Kidney capillary endothelial cell (primary cell): ENCODE measurements around the gene PID1.
"Not testable (repeated sequence)": the region's sequence is repeated elsewhere in the genome, so short reads cannot be mapped to it uniquely, and the experiment has no call there.

ENCODE experiments used
- DNase-seq: peaks from one replicate; pipeline ENCODE4 v3.0.0-alpha.2; 2018; ENCODE audit warnings: low spot score

PID1 gene

DNA sequence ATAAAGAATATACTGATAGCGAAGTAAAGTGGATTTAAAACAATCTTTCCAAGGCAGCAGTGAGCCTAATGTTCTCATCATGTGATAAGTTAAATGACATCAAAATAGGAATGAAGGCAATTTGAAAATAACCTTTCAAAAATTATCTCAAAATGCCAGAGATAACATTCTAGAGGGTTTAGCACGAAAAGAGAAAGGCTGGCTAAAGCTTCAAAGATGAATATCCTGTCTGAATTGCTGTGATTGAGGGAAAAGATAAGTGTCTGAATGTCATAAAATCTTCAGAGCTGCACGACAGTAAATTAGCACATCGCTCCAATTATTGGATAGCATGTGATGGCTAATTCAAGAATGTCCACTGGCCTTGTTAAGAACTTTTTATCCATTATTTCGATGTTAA lies 159.3 kb downstream of the PID1 start:
- no peak for DNase-seq

DNA sequence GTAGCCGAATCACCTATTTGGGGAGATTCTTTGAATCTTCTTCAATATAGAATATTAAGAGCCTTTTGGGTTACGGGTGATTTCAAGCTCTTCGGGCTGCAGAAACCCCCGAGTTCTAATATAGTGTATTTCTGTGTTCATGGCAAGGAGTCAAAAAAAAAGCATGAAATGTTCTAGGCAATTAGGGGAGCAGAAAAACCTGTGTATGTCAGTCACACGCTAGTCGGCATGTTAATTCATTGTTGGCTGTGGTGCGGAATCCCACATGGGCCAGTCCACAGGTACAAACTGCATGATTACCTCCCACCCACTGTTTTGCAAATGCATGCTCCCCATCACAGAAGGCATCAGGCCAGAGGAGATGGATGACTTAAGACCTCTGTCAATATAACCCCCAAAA lies 161.9 kb downstream of the PID1 start:
- DNase-seq = no peak

DNA sequence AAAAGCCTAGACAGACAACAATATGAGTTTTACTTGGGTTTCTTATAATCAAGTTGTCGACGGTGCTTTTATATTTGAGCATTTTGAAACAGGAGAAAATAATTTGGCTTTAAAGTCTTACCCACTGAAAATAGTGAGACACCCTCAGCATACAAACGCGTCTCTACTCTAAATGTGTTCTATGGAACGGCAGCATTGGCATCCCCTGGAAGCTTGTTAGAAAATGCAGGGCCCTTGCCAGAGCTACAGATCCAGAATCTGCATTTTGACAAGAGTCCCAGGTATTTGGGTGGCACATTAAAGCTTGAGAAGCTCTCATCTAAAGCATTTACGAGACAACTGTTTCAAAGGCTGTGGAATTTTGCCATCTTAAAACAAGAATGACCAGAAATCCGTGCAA lies 163.5 kb downstream of the PID1 start:
- DNase-seq = no peak

DNA sequence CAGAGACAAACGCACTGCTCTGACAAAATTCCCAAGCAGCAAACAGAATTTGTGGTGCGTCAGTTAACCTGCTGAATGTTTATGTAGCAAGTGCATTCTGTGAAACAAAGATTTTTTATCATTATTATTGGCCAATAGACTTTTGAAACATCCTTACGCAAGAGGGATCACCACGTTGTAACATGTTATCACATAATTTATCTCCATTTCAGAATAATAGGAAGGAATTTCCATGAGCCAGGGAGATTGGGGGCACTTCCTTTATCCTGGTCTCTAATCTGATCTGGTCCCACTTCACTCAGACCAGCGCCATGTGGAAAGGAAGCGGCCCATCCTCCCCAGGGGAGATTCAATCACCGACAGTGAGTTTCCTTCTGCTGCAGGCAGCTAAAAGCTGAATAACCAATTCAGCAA lies 166.1 kb downstream of the PID1 start:
- DNase-seq = no peak

DNA sequence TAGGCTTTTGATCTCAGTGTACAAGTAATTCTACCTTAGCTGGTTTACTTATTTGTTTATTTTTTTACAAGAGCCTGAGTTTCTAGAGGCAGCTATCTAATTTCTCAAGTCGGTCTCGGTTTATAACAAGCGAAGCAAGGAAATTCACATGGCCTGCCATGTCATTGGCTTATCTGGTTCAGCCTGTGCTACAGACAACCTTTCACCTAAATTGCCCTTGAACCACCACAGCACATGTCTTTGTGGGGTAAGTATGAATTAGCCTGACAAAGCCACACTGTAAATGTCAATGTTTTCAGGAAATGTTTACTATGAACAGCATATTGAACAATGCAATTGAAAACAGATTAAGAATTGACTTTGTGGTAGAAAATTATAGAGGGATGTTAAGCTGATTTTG lies 167.1 kb downstream of the PID1 start:
- no peak for DNase-seq

DNA sequence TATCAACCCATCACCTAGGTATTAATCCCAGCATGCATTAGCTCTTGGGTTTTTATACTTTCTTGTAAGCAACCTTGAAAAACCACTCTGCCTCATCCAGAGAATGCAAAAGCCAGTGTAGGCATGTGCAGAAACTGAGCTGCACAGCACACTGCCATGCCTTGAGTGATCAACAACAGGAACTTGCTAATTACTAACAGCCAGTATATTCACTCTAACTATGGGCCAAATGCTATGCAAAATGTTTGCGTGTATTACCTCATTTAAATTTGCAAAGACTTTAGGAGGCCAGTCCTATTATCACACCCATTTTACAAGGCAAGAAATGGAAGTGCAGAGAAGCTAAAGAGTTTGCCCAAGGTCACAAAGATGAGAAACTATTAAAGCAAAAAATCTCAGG lies 169.8 kb downstream of the PID1 start:
- no peak for DNase-seq

DNA sequence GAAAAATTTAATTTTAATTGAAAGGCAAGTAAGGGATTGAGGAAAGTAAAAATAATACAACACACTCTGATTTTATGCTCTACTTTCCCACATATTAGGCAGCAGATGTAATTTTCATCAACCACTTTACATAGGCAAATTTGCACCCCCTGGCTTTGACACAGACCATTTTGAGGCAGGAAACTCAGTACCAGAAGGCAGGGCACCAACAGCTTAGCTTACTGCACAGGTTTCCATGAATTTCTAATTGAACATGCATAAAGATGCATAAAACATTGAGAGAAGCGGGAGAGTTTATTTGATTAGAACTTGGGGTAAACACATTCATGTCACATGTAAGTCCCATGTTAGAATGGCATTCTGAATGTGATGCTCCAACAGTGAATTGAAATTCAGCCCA lies 171.9 kb downstream of the PID1 start:
- DNase-seq = no peak

DNA sequence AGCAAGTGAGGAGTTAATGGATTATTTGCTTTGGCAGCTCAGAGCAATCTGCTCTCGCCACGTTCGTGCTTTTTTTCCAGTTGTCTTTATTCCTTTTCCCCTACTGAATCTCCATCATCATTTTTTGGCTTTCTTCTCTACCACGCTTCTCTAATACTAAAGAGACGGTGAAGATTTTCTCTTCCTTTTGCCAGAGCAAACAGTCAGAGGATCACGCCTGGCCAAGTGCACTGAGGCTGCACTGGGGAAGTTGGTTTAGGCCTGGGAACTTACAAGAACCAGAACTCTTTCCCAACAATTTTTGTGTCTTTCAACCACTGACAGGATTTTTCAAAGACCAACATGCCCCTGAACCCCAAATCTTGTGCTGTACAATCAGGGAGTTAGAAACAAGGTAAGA lies 172.3 kb downstream of the PID1 start:
- DNase-seq = no peak

DNA sequence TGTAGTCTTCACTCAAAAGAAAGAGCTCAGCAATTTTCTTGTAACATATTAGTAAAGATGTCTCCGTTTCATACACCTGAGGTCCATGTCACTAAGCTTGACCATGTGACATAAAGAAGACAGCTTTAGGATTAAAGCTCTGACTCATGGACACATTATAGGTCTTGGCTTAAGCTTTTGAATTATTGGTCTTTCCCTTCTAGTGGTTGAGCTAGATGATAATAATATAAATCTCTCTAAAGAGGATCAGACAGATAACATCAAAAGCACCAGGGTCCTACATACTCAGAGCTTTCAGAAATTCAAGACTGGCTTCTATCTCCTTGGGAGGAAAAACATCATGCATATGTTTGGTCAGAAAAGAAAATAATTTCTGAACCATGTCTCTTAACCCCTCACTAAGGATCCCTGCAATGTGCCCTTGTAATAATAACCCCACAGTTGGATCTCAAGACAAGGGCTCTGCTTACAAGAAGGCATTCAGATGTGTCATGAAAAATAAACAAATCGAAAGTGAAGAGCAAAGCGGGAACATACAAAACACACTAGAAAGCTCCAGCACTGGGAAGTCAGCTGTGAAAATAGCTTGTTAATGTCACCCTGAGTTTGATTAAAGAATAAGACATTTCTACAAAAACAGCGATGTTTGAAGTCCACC lies 174.5 kb downstream of the PID1 start:
- no peak for DNase-seq

DNA sequence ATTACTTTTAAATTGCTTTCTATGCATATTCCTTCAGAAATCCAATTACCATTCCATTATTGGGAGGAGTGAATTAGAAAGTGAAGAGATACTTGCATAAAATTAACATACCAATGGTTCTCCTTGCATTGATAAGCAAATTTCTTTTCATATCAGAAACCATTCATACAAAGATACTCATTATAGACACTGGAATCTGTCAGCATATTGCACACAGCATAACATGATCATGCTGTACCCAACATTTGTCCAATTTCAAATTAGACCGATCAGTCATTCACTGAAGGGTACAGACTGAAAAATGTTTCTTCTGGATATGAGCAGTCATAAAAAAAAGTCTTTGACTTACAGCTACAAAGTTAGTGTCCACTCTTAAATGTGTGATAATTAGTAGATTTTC lies 175.6 kb downstream of the PID1 start:
- no peak for DNase-seq

DNA sequence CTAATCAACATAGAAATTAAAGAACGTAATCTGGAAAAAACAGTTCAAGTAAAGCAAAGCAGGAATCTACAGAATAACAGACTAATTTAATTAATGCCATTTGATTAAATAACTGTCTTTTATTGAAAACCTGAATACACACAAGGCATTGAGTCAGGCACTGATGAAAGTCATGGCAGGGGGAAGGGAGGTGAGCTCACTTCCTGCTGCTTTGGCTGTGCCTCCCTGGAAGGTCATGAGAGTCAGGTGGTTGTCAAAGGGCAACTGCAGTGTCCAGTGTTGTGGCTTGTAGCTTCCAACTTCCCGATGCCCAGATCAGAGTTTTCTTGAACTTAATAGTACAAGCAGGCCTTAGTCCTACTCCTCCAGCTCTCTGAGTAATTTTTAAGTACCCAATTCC lies 180.9 kb downstream of the PID1 start:
- no peak for DNase-seq

DNA sequence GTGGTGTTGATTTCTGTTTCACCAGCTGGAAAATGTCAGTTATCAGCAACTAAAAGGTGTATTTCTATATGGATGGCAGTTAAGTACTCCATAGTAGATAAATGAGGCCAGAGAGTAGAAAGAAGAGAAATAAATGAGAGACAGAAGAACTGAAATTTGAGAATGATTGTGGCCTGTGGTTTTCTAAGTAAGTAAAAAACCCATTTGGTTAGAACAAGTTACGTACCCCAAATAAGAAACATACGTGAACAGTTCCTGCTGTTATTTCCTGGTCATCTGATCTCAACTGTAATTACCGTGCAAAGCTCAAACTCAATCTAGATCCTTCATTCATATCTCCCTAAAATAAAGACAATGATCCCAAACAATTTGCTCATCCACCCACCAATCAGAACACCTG lies 181.3 kb downstream of the PID1 start:
- DNase-seq = no peak

DNA sequence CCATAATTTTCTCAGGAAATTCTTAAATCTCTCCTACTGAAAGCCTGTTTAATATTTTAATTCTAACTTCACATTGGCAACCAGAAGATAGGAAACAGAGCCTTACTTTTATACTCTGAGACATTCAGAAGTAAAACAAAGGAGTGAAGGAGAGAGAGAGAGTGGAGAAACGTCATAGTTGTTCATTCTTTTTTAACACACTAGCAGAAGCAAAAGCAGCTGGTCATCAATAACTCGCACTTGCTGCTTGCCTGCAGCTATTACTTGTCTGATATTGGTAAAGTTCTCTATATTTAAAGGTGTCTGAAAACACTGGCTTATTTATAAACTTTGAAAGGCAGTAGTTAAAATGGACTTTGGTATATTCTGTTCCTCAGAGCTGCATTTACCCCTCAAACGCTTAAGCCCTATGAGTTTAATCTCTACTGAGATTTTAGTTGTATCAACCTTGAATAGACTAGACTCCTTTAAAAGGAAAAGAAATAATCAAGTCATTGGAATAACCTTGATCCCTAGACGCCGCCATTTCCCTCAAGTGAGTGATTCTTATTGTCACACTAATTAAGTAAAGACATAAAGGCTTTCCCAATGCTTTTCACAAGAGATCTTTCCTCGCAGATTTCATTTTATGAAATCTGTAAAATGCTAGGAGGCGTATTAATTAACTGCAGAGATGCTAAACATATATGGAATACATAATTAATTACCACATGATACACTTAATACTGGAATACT lies 182.0 kb downstream of the PID1 start:
- no peak for DNase-seq

DNA sequence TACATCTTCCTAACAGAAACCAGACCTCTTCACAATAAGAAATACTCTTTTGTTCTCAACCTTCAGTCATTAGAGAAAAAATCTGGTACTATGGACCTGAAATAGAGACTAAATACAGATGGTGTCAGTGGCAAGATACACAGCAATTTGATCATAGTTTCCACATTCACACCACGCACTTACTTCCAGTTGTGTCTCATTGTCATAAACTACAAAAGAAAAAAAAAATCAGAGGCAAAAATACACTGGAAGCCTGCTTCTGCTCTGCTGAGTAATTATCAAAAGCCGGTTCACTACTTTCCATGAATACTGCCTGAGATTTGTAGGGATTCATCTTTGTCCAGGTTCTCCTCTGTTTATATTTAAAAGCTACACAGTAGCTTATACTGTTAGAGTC lies 182.6 kb downstream of the PID1 start:
- DNase-seq = no peak

DNA sequence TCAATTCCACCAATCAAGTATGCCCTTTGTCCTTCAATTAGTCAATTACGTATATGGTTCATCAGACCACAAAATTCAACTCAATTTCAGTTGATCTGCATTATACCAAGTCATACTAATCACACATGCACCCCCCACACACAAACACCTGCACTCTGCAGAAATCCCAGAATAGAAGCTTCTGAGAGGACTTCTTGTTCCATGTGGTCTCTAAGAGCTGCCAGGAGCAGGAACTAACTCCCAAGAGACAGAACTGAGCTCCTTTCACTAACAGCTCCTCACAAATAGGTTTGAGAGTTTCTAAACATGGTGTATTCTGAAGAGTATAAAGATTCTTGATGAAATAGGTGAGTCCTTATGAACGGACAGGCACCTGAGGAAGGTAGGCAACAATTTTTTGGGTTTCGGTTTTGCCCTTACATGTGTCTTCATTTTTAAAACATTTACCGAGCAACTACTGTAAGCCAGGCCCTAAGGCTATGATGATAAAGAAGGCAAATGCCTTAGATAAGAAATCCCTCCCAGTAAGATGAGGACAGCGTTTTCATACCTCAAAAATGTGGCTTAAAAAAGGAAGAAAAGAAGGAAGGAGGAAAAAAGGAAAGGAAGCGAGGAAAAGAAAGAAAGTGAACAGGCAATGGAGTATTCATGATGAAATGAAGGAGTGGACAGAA lies 183.1 kb downstream of the PID1 start:
- DNase-seq = no peak

DNA sequence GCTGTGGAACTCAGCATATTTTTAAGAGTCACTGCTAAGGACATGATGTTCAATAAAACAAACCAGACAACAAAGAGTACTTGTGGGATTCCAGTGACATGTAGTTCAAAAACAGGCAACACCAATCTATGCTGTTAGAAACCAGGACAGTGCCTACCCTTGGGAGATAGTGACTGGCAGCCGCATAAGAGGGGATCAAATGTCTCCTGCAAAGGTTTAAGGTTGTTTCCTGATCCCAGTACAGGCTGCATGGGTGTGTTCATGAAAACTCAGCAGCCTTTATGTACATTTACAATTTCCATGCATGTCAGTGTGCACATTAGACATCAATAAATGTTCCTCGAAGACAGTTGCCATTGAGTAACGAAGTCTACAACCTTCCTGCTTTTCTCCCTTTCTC lies 183.8 kb downstream of the PID1 start:
- no peak for DNase-seq

DNA sequence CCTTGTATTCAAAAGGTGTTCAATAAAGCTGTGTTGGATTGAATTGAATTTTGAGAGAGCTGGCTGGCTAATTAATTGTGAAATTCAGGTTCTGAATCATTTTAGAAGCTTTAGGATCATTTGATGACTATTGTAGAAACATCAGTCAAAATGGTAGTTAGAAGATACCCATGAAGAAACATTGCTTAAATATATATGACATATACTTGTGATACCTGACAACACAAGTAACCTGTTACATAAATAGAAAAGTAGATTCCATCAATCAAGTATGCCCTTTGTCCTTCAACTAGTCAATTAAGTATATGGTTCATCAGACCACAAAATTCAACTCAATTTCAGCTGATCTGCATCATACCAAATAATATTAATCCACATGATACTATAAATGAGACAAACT lies 185.6 kb downstream of the PID1 start:
- no peak for DNase-seq

DNA sequence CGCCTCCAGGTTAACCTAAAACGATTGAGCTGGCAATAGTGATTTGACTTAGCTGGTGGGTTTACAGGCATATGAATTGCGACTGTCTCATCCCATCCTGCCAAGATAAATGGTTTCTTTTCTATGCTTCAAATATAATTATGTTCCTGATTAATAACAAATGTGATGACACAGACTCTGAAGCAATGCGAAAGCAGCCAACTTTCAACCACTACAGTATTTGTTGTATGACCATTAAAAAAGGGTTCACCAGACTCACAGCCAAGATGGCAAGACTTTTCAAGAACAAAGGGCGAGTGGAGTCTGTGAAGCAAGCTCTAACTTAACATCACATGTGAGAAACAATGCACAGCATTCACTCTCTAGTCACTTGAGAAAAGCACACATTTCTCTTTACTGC lies 186.6 kb downstream of the PID1 start:
- no peak for DNase-seq

DNA sequence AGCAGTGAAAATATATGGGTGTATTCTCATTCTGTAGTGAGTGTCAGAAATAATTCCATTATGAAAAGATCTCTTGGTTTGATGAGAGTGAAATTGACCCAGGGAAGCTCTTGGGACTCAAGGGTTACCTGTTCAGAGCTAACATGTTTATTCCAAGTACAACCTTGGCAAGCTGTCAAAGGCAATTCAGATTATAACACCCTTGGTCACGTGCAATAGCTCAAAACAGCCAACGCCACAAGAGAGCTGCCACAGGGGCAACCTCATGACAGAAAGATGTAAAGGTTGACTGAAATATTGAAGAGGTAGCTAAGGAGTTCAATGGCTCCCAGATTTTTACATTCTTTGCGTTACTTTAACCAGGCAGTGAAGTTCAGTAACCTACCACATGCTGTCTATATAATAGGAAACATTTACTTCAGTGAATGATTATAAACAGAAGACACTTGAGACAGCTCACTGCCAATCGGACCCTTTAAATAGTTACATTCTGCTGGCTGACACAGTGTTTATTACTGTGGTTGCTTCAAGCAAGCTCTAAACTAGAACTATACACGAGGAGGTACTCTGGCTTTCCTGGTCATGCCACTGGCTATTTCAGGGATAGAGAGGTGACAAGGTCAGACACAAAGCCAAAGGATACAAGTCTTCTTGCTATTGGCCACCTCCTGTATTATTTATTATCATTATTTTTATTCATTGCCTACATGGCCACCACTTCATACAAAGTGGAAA lies 187.3 kb downstream of the PID1 start:
- no peak for DNase-seq

DNA sequence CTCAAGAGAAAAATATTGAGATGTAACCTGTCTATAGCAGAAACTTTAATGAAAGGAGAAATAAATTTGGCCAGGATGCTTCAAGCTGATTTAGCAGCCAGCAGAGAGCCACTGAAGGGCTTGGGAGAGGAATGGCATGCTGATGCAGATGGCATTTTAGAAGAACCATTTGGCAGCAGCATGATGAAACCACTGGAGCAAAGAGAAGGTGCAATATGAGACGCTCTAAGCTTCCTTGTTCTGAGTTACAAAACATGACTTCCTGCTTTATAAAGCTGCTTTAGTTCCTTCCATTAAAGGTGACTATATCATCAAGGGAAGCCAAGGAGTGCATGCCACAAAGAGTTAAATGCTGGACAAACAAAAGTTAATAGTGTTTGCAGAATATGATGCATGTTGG lies 189.7 kb downstream of the PID1 start:
- no peak for DNase-seq

DNA sequence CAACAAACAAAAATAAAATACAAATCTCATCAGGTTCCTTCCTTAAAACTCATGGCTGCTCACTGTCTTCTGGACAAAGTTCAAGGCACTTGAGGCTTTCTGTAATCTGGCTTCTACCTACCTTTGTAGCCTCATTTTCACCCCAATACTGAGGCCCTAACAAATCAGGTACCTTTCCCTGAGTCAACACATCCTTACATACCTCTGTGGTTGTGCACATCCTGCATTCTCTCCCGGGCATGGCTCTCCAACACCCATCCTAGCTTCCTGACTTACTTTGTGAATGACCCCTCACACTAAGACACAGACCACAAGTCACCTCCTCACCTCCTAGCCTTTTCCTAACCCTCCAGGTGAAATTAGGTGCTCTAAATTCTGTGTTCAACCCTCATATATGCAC lies 190.9 kb downstream of the PID1 start:
- no peak for DNase-seq

DNA sequence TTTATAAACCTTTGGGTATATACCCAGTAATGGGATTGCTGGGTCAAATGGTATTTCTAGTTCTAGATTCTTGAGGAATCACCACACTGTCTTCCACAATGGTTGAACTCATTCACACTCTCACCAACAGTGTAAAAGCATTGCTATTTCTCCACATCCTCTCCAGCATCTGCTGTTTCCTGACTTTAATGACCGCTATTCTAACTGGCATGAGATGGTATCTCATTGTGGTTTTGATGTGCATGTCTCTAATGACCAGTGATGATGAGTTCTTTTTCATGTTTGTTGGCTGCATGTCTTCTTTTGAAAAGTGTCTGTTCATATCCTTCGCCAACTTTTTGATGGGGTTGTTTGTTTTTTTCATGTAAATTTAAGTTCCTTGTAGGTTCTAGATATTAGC lies 194.2 kb downstream of the PID1 start:
- DNase-seq = not testable (repeated sequence)

DNA sequence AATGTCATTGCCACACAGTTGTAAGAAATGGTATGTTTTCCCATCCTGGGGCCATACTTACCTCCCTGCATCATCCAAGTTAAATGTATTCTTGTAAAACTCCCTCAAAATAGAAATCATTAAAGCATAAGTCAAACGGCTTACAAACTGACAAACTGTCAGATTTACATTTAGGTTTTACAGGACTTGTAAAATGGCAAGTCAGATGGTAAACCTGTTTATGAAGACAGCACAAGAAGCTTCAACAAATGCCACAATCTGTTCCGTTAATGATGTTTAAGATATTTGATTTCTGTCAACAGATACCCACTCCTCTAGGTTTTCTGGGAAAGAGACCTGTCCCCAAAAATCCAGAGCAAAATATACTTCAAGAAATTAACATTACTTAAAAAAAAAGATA lies 197.2 kb downstream of the PID1 start:
- DNase-seq = no peak
